ENCODE measurements around the gene TGM4.

TGM4 gene

DNA sequence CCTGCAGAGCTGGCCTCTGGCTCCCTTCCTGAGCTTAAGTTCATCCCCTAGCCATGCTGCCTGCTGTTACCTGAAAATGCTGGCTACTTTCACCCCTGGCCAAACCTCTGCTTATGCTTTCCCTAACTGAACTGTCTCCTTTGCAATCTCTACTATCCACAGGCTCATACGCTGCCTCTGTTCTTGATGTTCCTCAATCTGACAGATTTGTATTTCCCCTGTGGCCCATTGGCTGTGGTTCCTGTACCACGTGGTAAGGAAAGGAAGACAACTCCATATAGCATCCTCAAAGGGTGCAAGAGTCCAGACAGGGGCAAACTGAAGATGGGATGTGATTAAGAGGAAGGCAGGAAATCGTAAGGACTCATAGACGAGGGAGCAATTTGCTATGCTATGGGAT, 33.2 kb downstream of the TGM4 start:
- H3K9ac ChIP-seq, result no peak overlapping the region
- H3K4me3 ChIP-seq (IDR thresholded peaks at IDR 0.05; ENCODE audit: insufficient read depth, low read depth, low read length), result no peak overlapping the region
- H4K20me1 ChIP-seq (ENCODE audit: insufficient read depth), result no peaks in the 10 kb centered on the region
- no peak overlapping the region for H3K4me2 ChIP-seq
- TF ChIP-seq, protein P1, sequence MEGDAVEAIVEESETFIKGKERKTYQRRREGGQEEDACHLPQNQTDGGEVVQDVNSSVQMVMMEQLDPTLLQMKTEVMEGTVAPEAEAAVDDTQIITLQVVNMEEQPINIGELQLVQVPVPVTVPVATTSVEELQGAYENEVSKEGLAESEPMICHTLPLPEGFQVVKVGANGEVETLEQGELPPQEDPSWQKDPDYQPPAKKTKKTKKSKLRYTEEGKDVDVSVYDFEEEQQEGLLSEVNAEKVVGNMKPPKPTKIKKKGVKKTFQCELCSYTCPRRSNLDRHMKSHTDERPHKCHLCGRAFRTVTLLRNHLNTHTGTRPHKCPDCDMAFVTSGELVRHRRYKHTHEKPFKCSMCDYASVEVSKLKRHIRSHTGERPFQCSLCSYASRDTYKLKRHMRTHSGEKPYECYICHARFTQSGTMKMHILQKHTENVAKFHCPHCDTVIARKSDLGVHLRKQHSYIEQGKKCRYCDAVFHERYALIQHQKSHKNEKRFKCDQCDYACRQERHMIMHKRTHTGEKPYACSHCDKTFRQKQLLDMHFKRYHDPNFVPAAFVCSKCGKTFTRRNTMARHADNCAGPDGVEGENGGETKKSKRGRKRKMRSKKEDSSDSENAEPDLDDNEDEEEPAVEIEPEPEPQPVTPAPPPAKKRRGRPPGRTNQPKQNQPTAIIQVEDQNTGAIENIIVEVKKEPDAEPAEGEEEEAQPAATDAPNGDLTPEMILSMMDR (conservative IDR thresholded peaks at IDR 0.05; ENCODE audit: low read depth, low read length), result no peak
- H3K27me3 ChIP-seq (ENCODE audit: insufficient read depth, low read depth), result no peaks in the 10 kb centered on the region
- no peaks in the 10 kb centered on the region for H3K4me1 ChIP-seq (ENCODE audit: low read depth, poor library complexity, severe bottlenecking)
- H2AFZ ChIP-seq (ENCODE audit: low read depth), result no peak overlapping the region
- H3K36me3 ChIP-seq (ENCODE audit: insufficient read depth), result no peaks in the 10 kb centered on the region
- H3K79me2 ChIP-seq (ENCODE audit: insufficient read depth, low read depth), result no peaks in the 10 kb centered on the region
- no peak overlapping the region for H3K27ac ChIP-seq

DNA sequence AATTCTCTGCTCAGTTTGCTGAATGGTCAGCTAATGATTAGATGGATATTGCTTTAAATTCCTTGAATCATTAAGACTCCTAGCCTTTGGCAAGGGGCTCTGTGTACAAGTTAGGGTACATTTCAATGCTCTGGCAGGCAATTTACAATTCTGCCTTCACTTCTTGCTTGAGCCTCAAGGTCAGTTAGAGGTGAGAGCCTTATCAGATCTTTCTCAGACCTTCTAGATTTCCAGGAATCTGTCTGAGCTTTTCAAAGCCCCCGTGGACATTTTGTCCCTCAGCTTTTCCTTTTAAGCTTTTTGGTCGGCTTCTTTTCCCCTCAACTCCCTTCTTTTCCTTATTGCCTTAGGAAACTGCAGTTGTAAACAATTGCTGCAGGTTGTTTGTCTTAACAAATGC, 34.7 kb downstream of the TGM4 start:
- TF ChIP-seq, protein P1 (conservative IDR thresholded peaks at IDR 0.05; ENCODE audit: low read depth, low read length), result no peak
- Histone ChIP-seq H3K4me2 (no peak overlapping the region), H3K27me3 (ENCODE audit: insufficient read depth, low read depth) (no peaks in the 10 kb centered on the region), H3K79me2 (ENCODE audit: insufficient read depth, low read depth) (no peaks in the 10 kb centered on the region), H3K9ac (no peak overlapping the region), H3K4me1 (ENCODE audit: low read depth, poor library complexity, severe bottlenecking) (no peaks in the 10 kb centered on the region), H4K20me1 (ENCODE audit: insufficient read depth) (no peaks in the 10 kb centered on the region), H3K27ac (no peak overlapping the region), H3K4me3 (IDR thresholded peaks at IDR 0.05; ENCODE audit: insufficient read depth, low read depth, low read length) (no peak overlapping the region), H2AFZ (ENCODE audit: low read depth) (no peak overlapping the region), H3K36me3 (ENCODE audit: insufficient read depth) (no peaks in the 10 kb centered on the region)

DNA sequence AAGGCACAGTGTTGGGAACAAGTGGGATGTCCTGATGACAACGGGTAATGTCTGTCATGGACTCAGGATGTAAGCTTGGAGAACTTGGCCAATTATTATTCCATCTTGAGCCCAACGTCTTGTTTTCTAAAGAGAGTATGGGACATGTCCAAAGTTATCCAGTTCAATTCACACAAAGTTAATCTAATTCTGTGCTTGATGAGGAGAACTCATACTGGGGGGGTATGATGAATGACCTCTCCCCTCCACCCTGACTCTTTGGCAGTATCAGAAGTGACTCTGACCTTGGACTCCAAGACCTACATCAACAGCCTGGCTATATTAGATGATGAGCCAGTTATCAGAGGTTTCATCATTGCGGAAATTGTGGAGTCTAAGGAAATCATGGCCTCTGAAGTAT, 36.3 kb downstream of the TGM4 start:
- Histone ChIP-seq H3K4me2 (no peak overlapping the region), H3K9ac (no peak overlapping the region), H3K27me3 (ENCODE audit: insufficient read depth, low read depth) (no peaks in the 10 kb centered on the region), H3K79me2 (ENCODE audit: insufficient read depth, low read depth) (no peaks in the 10 kb centered on the region), H3K4me3 (IDR thresholded peaks at IDR 0.05; ENCODE audit: insufficient read depth, low read depth, low read length) (no peak overlapping the region), H3K27ac (no peak overlapping the region), H3K36me3 (ENCODE audit: insufficient read depth) (no peaks in the 10 kb centered on the region), H4K20me1 (ENCODE audit: insufficient read depth) (no peaks in the 10 kb centered on the region), H3K4me1 (ENCODE audit: low read depth, poor library complexity, severe bottlenecking) (no peaks in the 10 kb centered on the region), H2AFZ (ENCODE audit: low read depth) (no peak overlapping the region)
- TF ChIP-seq, protein P1 (conservative IDR thresholded peaks at IDR 0.05; ENCODE audit: low read depth, low read length), result no peak

DNA sequence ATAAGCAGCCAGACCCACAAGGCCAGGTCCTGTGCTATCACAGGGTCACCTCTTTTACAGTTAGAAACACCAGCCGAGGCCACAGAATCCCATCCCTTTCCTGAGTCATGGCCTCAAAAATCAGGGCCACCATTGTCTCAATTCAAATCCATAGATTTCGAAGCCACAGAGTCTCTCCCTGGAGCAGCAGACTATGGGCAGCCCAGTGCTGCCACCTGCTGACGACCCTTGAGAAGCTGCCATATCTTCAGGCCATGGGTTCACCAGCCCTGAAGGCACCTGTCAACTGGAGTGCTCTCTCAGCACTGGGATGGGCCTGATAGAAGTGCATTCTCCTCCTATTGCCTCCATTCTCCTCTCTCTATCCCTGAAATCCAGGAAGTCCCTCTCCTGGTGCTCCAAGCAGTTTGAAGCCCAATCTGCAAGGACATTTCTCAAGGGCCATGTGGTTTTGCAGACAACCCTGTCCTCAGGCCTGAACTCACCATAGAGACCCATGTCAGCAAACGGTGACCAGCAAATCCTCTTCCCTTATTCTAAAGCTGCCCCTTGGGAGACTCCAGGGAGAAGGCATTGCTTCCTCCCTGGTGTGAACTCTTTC, 39.6 kb downstream of the TGM4 start:
- Histone ChIP-seq H3K4me3 (IDR thresholded peaks at IDR 0.05; ENCODE audit: insufficient read depth, low read depth, low read length) (no peak overlapping the region), H3K36me3 (ENCODE audit: insufficient read depth) (no peaks in the 10 kb centered on the region), H2AFZ (ENCODE audit: low read depth) (no peak overlapping the region), H3K4me2 (no peak overlapping the region), H3K27me3 (ENCODE audit: insufficient read depth, low read depth) (no peaks in the 10 kb centered on the region), H3K9ac (no peak overlapping the region), H3K27ac (no peak overlapping the region), H4K20me1 (ENCODE audit: insufficient read depth) (no peaks in the 10 kb centered on the region), H3K4me1 (ENCODE audit: low read depth, poor library complexity, severe bottlenecking) (no peaks in the 10 kb centered on the region), H3K79me2 (ENCODE audit: insufficient read depth, low read depth) (no peaks in the 10 kb centered on the region)
- TF ChIP-seq, protein P1 (conservative IDR thresholded peaks at IDR 0.05; ENCODE audit: low read depth, low read length), result peak; percentile 66
